Ovary (tissue), 3 donors: ENCODE results near the gene HKDC1.

ENCODE experiments used
- CTCF ChIP-seq, 3 donors: fragments of 450-650 bp in 2 of 3; fragments of 200-600 bp in 1 of 3; IDR thresholded peaks; one replicate each; pipeline versions ENCODE4 v1.5.1 to v1.8.0; 2016 to 2022; ENCODE audit warnings: antibody characterized with exemption in 3 of 3, mild to moderate bottlenecking in 1 of 3
- POLR2A ChIP-seq: fragments of 450-650 bp; IDR thresholded peaks from one replicate; pipeline ENCODE4 v1.6.1; 2017; ENCODE audit warnings: antibody characterized with exemption, mild to moderate bottlenecking, moderate library complexity
- donor health status: DM: no; HTN: no; CAD: no.

- TF ChIP-seq CTCF (IDR thresholded peaks at IDR 0.05) (no peak), POLR2A (no peak)
These were observed 19.8 kb downstream of the HKDC1 start for GRCh38 chr10:69239816-69240434.
